ENCODE results near the gene PRKACB. TPM values are rescaled to one million over a fixed set of nuclear protein-coding genes. Genes with fewer than 3 reads are reported as not detected.

PRKACB gene
- total and polyA plus RNA-seq, 5 donors: 21.0 to 53.5 (median 51.0) TPM

GRCh38 chr1:84156210-84156621 is 12.1 kb downstream of the PRKACB start:
- intact Hi-C loops (cut with DNase I): no loop called here
- no peak overlapping the region for H3K4me3 ChIP-seq (ENCODE audit: low read length)
- H3K9me3 ChIP-seq (ENCODE audit: control insufficient read depth, low read length): no peaks in the 10 kb centered on the region
- no peak for ATAC-seq
- H3K27ac ChIP-seq (ENCODE audit: low read length): no peak overlapping the region
- no peak for DNase-seq
- H3K27me3 ChIP-seq (ENCODE audit: control insufficient read depth, insufficient read depth): no peaks in the 10 kb centered on the region
- 72% methylated on average over 2 of the region's 2 CpGs for WGBS
- no peaks in the 10 kb centered on the region for H3K4me1 ChIP-seq (ENCODE audit: control insufficient read depth, insufficient read depth, low read length)

DNA sequence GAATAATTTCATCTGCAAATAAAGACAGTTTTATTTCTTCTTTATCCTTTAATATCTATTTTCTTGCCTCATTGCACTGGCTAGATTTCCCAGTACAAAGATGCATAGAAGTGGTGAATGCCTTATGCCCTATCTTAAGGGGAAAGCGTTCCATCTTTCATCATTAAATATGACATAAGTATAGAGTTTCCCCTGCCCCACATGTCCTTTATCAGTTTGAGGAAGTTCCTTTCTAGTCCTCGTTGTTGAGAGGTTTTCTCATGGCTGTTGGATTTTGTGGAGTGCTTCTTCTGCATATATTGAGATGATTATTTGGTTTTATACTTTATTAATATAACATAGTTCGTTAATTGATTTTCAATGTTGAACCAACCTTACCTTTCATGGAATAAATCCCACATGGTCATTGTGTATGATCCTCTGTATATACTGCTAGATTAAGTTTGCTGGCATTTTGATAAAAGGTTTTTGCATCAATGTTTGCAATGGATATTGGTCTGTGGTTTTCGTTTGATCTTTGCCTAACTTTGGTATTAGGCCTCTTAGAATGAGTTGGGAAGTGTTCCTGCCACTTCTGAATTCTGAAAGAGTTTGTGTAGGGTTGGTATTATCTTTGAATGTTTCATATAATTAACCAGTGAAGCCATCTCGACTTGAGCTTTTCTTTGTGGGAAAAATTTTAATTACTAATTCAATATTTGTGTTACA is 15.6 kb downstream of the PRKACB start:
- H3K4me1 ChIP-seq (ENCODE audit: control insufficient read depth, insufficient read depth, low read length): no peaks in the 10 kb centered on the region
- H3K27ac ChIP-seq (ENCODE audit: low read length): no peak overlapping the region
- DNase-seq (no peak), ATAC-seq (no peak)
- intact Hi-C loops (cut with DNase I): no loop called here
- no peak overlapping the region for H3K4me3 ChIP-seq (ENCODE audit: low read length)
- no peaks in the 10 kb centered on the region for H3K9me3 ChIP-seq (ENCODE audit: control insufficient read depth, low read length)
- no peaks in the 10 kb centered on the region for H3K27me3 ChIP-seq (ENCODE audit: control insufficient read depth, insufficient read depth)
- 78% methylated on average over 5 of the region's 5 CpGs for WGBS

DNA sequence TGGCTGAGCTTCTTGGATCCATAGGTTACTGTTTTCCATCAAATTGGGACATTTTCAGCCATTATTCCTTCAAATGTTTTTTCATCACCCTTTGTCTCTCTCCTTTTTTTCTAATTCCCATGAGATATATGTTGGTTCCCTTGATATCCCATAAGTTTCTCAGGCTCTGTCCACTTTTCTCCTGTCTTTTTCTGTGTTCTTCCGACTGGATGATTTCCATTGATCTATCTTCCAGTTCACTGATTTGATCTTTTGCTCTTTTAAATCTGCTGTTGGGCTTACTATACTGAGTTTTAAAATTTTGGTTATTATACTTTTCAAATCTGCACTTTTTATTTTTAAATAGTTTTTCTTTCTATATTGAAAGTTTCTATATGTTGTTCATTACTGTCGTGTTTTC is 18.2 kb downstream of the PRKACB start:
- intact Hi-C loops (cut with DNase I): no loop called here
- Histone ChIP-seq H3K27ac (ENCODE audit: low read length) (no peak overlapping the region), H3K27me3 (ENCODE audit: control insufficient read depth, insufficient read depth) (no peaks in the 10 kb centered on the region), H3K4me1 (ENCODE audit: control insufficient read depth, insufficient read depth, low read length) (no peaks in the 10 kb centered on the region), H3K4me3 (ENCODE audit: low read length) (no peak overlapping the region), H3K9me3 (ENCODE audit: control insufficient read depth, low read length) (no peaks in the 10 kb centered on the region)
- DNase-seq (no peak), ATAC-seq (no peak)
- 93% methylated on average over 2 of the region's 2 CpGs for WGBS

DNA sequence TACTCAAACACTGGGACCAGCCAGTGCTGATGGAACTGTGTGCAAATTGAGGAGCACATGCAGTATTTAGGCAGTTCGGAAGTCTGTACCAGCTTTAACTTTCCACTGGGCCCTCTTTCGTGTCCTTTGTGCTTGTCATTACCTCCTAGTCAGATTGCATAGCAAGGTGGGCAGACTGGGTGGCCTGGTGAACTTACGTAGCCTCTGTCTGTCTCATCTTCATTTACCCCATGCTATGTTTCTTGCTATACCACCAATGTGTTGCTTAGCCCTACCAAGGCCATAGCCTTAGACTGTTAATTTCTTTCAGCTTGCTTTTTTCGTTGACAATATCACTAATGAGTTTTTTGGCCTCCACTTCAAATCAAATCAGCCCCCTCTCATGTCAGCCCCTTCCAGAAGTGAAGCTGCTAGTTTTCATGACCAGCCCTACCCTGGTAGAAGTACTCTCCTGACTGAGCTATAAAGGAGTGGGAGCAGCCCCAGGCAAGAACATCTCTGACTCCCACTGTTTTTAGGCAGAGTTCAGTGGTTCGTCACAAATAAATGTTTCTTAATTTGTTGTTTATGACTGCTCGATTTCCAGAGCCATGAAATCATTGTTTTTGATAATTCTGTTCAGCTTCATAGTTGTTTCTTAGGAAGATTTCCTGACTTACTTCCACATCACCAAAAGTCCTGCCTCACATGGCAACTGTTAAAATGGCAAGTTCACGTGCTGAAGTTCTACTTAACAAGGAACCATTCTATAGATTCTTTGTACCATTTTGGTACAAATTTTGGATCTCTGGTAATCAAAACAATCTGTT is 19.3 kb downstream of the PRKACB start:
- no peak overlapping the region for H3K27ac ChIP-seq (ENCODE audit: low read length)
- no peaks in the 10 kb centered on the region for H3K9me3 ChIP-seq (ENCODE audit: control insufficient read depth, low read length)
- no peaks in the 10 kb centered on the region for H3K27me3 ChIP-seq (ENCODE audit: control insufficient read depth, insufficient read depth)
- ATAC-seq: no peak
- intact Hi-C loops (cut with DNase I): no loop called here
- H3K4me3 ChIP-seq (ENCODE audit: low read length): no peak overlapping the region
- WGBS: 80% methylated on average over 7 of the region's 7 CpGs
- no peaks in the 10 kb centered on the region for H3K4me1 ChIP-seq (ENCODE audit: control insufficient read depth, insufficient read depth, low read length)
- DNase-seq: no peak

DNA sequence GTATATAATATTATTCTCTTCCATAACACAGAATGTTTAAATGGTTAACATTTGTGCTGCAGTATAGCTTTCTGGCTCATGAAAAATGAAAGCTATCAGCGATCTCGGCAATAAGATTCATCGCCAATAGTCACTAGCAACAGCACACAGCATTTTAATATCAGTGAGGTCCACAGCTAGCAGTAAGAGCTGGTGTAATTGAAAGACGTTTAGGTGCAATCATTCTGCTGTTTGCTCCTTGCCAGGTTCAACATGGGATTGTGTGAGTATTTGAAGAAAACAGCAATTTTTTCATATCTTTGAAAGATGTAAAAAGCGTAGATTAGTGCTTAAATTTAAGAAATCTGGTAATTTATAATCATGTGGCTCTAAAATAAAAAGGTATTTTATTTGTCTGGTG is 20.1 kb downstream of the PRKACB start:
- H3K4me3 ChIP-seq (ENCODE audit: low read length): peak overlapping the region; percentile 35
- no peaks in the 10 kb centered on the region for H3K27me3 ChIP-seq (ENCODE audit: control insufficient read depth, insufficient read depth)
- intact Hi-C loops (cut with DNase I): no loop called here
- 59% methylated on average over 5 of the region's 5 CpGs for WGBS
- H3K27ac ChIP-seq (ENCODE audit: low read length): no peak overlapping the region
- H3K4me1 ChIP-seq (ENCODE audit: control insufficient read depth, insufficient read depth, low read length): no peaks in the 10 kb centered on the region
- H3K9me3 ChIP-seq (ENCODE audit: control insufficient read depth, low read length): no peaks in the 10 kb centered on the region
- ATAC-seq (no peak), DNase-seq (no peak)

DNA sequence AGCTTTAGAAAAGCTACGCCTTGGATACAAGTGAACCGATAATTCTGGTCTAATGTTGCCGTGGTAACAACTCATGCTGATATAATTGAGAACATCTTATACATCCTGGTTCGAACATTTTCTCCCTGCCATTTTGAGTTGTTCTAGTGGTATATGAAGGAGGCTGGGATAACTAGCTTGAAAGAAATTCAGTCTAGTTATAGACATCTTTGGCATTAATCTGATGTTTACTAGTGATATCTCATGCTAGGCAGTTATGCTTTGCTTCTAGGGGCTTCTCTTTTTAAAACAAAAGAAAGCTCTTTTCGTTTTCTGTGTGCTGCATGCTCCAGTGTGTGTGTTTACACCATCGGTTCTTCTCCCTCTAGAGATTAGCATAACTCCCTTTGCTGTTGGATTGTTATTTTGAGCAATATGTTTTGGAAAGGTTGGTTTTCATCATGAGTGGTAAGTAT is 20.5 kb downstream of the PRKACB start:
- Histone ChIP-seq H3K4me3 (ENCODE audit: low read length) (peak overlapping the region; percentile 35), H3K4me1 (ENCODE audit: control insufficient read depth, insufficient read depth, low read length) (no peaks in the 10 kb centered on the region), H3K9me3 (ENCODE audit: control insufficient read depth, low read length) (no peaks in the 10 kb centered on the region), H3K27me3 (ENCODE audit: control insufficient read depth, insufficient read depth) (no peaks in the 10 kb centered on the region), H3K27ac (ENCODE audit: low read length) (no peak overlapping the region)
- DNase-seq (no peak), ATAC-seq (no peak)
- 56% methylated on average over 6 of the region's 6 CpGs for WGBS
- intact Hi-C loops (cut with DNase I): no loop called here

DNA sequence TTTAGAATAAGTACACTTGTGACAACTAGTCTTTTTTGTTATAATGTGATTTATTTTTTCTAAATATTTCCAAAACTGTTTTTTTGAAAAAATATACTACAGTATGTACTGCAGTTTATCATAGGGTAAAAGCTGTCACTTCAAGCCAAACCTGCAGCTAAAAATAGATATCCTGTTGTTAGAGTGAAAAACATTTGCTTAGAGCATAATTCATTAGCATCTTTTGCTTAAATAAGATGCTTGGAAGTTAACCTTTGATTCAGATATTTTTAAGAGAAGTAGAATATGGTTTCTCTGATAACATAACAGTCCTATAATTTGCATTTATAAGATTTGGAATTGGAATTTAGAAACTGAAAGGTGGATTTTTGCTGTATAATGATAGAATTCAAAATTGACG is 21.5 kb downstream of the PRKACB start:
- H3K4me1 ChIP-seq (ENCODE audit: control insufficient read depth, insufficient read depth, low read length): no peaks in the 10 kb centered on the region
- no peak overlapping the region for H3K4me3 ChIP-seq (ENCODE audit: low read length)
- 84% methylated on average over 1 of the region's 1 CpG for WGBS
- no peak overlapping the region for H3K27ac ChIP-seq (ENCODE audit: low read length)
- H3K9me3 ChIP-seq (ENCODE audit: control insufficient read depth, low read length): no peaks in the 10 kb centered on the region
- H3K27me3 ChIP-seq (ENCODE audit: control insufficient read depth, insufficient read depth): no peaks in the 10 kb centered on the region
- DNase-seq: no peak
- ATAC-seq: no peak
- intact Hi-C loops (cut with DNase I): no loop called here

- intact Hi-C loops (cut with DNase I): no loop called here
- ATAC-seq (no peak), DNase-seq (no peak)
- Histone ChIP-seq H3K4me1 (ENCODE audit: control insufficient read depth, insufficient read depth, low read length) (no peaks in the 10 kb centered on the region), H3K27ac (ENCODE audit: low read length) (no peak overlapping the region), H3K27me3 (ENCODE audit: control insufficient read depth, insufficient read depth) (no peaks in the 10 kb centered on the region), H3K9me3 (ENCODE audit: control insufficient read depth, low read length) (no peaks in the 10 kb centered on the region), H3K4me3 (ENCODE audit: low read length) (no peak overlapping the region)
- WGBS: 94% methylated on average over 1 of the region's 1 CpG
Observed at GRCh38 chr1:84166797-84167196, 22.7 kb downstream of the PRKACB start.

GRCh38 chr1:84168783-84169182 is 24.7 kb downstream of the PRKACB start:
- no peaks in the 10 kb centered on the region for H3K9me3 ChIP-seq (ENCODE audit: control insufficient read depth, low read length)
- H3K27ac ChIP-seq (ENCODE audit: low read length): no peak overlapping the region
- intact Hi-C loops (cut with DNase I): no loop called here
- ATAC-seq (no peak), DNase-seq (no peak)
- 93% methylated on average over 2 of the region's 2 CpGs for WGBS
- H3K4me1 ChIP-seq (ENCODE audit: control insufficient read depth, insufficient read depth, low read length): no peaks in the 10 kb centered on the region
- H3K4me3 ChIP-seq (ENCODE audit: low read length): no peak overlapping the region
- H3K27me3 ChIP-seq (ENCODE audit: control insufficient read depth, insufficient read depth): no peaks in the 10 kb centered on the region

- intact Hi-C loops (cut with DNase I): no loop called here
- DNase-seq (no peak), ATAC-seq (no peak)
- Histone ChIP-seq H3K27me3 (ENCODE audit: control insufficient read depth, insufficient read depth) (no peaks in the 10 kb centered on the region), H3K27ac (ENCODE audit: low read length) (no peak overlapping the region), H3K4me1 (ENCODE audit: control insufficient read depth, insufficient read depth, low read length) (no peaks in the 10 kb centered on the region), H3K9me3 (ENCODE audit: control insufficient read depth, low read length) (no peaks in the 10 kb centered on the region), H3K4me3 (ENCODE audit: low read length) (no peak overlapping the region)
- 61% methylated on average over 1 of the region's 1 CpG for WGBS
Observed at GRCh38 chr1:84170171-84170570, 26.1 kb downstream of the PRKACB start.

GRCh38 chr1:84171481-84171880 is 27.4 kb downstream of the PRKACB start:
- H3K4me3 ChIP-seq (ENCODE audit: low read length): no peak overlapping the region
- WGBS: 89% methylated on average over 2 of the region's 2 CpGs
- ATAC-seq: no peak
- intact Hi-C loops (cut with DNase I): no loop called here
- DNase-seq: no peak
- no peaks in the 10 kb centered on the region for H3K27me3 ChIP-seq (ENCODE audit: control insufficient read depth, insufficient read depth)
- H3K27ac ChIP-seq (ENCODE audit: low read length): no peak overlapping the region
- H3K9me3 ChIP-seq (ENCODE audit: control insufficient read depth, low read length): no peaks in the 10 kb centered on the region
- H3K4me1 ChIP-seq (ENCODE audit: control insufficient read depth, insufficient read depth, low read length): no peaks in the 10 kb centered on the region

Measured in right cardiac atrium (tissue), 5 donors.